ENCODE results near the gene SCART1.
"Not testable (repeated sequence)": the region's sequence is repeated elsewhere in the genome, so short reads cannot be mapped to it uniquely, and the experiment has no call there.

SCART1 gene

DNA sequence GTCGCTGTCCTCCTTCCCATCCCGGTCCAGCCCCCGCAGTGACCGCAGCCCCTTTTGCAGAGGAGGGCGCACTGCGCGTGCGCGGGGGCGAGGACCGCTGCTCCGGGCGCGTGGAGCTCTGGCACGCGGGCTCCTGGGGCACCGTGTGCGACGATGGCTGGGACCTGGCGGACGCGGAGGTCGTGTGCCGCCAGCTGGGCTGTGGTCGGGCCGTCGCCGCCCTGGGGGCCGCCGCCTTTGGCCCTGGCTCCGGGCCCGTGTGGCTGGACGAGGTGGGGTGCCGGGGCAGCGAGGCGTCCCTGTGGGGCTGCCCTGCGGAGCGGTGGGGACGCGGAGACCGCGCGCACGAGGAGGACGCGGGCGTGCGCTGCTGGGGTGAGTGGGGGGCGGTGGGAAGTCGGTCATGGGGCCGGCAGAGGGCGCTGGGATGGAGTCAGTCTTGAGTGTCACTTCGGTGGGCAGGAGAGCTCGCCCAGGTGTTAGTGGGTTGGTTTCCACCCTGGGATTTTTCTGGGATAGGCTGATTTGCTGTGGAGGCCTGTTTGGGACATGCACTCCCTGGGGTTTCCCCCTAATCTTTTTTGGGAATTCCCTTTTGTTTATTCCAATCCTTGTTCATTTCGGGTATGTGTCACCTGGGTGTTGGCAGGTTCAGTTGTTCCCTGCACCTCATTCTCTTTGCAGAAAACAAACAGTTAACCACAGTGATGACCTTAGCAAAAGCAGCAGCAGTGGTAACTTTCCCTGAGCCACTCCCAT lies 11.6 kb downstream of the SCART1 start:
- H3K4me3 ChIP-seq (ENCODE audit: low read depth, low read length): no peak overlapping the region
- TF ChIP-seq, protein P1, sequence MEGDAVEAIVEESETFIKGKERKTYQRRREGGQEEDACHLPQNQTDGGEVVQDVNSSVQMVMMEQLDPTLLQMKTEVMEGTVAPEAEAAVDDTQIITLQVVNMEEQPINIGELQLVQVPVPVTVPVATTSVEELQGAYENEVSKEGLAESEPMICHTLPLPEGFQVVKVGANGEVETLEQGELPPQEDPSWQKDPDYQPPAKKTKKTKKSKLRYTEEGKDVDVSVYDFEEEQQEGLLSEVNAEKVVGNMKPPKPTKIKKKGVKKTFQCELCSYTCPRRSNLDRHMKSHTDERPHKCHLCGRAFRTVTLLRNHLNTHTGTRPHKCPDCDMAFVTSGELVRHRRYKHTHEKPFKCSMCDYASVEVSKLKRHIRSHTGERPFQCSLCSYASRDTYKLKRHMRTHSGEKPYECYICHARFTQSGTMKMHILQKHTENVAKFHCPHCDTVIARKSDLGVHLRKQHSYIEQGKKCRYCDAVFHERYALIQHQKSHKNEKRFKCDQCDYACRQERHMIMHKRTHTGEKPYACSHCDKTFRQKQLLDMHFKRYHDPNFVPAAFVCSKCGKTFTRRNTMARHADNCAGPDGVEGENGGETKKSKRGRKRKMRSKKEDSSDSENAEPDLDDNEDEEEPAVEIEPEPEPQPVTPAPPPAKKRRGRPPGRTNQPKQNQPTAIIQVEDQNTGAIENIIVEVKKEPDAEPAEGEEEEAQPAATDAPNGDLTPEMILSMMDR (IDR thresholded peaks at IDR 0.05; ENCODE audit: borderline replicate concordance, insufficient read depth, low read depth, low read length): no peak

DNA sequence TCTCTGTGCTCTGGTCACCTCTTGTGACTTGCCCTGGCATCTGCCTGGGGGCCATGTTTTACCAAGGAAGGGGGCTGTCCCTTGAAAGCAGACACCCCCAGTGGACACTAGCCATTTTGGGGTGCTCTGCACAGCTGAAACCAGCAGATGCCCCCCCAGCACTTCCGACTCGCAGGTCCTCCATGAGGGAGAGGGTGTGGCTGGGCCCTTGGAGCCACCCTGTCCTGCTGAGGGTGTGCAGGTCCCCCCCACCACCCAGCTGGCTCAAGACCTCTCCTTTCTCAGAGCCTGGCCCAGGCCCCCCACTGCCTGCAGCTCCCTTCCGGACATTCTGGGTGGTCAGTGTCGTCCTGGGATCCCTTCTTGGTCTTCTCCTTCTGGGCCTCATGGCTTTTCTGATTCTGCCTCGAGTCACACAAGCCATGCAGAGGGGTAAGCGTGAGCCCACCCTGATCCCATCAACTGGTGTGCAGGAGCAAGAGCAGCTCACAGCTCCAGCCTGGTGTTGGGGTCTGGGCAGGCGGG lies 12.3 kb downstream of the SCART1 start:
- H3K4me3 ChIP-seq (ENCODE audit: low read depth, low read length): no peak overlapping the region
- TF ChIP-seq, protein P1 (IDR thresholded peaks at IDR 0.05; ENCODE audit: borderline replicate concordance, insufficient read depth, low read depth, low read length): no peak

DNA sequence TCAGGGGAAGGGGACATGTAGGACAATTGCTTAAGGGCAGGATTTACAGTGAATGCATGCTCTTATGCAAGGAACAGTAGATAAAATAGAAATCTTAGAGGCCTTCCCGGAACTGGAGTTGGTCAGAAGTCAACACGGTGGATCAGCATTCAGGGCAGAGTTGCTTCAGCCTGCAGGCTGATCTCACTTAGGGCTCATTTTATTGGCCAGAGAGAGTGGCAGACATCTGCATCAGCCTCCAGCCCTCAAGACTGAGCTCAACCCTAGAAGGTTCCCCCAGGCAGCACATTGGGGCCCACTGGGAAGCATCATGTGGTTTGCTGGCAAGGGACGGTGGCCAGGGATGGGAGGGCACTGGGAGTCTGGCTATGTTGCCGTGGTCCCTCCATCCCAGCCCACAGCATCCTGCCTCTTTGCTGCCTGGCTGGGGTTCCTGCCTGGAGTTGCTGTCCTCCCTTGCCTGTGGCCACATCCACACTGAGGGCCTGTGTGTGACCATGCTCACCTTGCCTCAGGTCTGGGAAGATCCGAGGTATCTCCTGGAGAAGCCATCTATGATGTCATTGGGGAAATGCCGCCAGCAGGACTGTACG lies 13.0 kb downstream of the SCART1 start:
- no peak overlapping the region for H3K4me3 ChIP-seq (ENCODE audit: low read depth, low read length)
- TF ChIP-seq, protein P1 (IDR thresholded peaks at IDR 0.05; ENCODE audit: borderline replicate concordance, insufficient read depth, low read depth, low read length): no peak

DNA sequence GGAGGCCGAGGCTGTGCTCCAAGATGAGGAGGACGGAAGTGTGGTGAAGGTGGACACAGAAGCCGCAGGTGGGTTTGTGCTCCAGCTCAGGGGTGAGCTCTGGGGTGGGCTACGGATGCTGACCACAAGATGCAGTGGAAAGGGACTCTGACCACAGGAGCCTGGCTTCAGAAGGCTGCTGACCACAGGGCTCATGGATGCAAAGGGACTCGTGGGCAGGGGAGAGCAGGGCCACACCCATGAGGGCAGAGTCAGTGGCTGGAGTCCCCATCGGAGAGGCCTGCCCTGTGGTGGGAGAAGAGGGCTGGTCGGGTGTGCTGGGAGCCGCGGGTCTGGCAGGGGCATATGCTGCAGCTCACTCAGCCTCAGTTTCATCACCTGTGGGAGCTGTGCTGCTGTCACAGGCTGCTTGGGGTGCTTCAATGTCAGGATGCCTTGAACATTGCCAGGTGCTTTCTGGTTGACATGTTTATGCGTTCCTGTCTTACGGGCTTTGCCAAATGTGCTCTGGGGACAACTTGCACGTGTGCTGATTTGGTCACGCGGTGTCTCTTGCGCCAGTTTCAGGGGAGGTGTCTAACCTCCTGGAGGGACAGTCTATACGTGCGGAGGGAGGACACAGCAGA lies 13.7 kb downstream of the SCART1 start:
- H3K4me3 ChIP-seq (ENCODE audit: low read depth, low read length): no peak overlapping the region
- TF ChIP-seq, protein P1 (IDR thresholded peaks at IDR 0.05; ENCODE audit: borderline replicate concordance, insufficient read depth, low read depth, low read length): no peak

DNA sequence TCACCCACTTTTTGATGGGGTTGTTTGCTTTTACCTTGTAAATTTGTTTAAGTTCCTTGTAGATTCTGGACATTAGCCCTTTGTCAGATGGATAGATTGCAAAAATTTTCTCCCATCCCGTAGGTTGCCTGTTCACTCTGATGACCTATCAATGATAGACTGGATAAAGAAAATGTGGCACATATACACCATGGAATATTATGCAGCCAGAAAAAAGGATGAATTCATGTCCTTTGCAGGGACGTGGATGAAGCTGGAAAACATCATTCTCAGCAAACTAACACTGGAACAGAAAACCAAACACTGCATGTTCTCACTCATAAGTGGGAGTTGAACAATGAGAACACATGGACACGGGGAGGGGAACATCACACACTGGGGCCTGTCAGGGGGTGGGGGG lies 15.5 kb downstream of the SCART1 start:
- not testable (repeated sequence) for H3K4me3 ChIP-seq (ENCODE audit: low read depth, low read length)

DNA sequence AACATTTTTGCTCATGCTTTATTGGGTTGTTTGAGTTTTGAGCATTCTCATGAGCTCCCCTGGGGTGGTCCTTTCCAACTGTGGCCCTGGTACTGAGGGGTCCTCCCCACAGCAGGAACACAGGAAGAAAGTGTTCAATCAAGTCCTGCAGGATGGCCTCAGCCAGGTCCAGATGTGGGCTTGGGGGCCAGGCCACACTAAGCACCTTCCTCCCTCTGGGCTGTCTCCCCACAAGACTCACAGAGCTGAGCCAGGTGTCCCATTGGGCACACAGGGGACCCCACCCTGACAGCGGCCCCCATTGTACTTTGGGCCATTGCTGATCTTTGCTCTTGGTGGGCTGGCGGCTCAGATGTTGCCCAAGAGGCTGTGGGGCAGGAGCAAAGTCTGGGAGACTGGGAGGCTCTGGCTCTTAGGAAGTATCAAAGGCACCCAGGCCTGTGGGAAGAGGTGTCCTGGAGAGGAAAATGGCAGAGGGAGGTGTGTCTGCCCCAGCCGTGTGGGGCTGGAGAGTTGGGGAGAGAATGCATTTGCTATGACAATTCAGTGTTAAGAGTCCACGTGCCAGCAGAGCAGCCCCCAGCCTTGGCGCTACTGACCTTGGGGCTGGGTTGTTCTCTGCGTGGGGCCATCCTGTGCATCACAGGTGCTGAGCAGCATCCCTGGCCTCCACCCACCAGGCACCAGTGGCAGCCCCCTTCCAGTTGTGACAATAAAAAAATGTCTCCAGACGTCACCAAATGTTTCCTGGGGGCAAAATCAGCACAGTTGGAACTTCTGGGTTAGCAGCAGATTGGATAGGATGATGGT lies 17.8 kb downstream of the SCART1 start:
- TF ChIP-seq, protein P1 (IDR thresholded peaks at IDR 0.05; ENCODE audit: borderline replicate concordance, insufficient read depth, low read depth, low read length): no peak
- no peak overlapping the region for H3K4me3 ChIP-seq (ENCODE audit: low read depth, low read length)

DNA sequence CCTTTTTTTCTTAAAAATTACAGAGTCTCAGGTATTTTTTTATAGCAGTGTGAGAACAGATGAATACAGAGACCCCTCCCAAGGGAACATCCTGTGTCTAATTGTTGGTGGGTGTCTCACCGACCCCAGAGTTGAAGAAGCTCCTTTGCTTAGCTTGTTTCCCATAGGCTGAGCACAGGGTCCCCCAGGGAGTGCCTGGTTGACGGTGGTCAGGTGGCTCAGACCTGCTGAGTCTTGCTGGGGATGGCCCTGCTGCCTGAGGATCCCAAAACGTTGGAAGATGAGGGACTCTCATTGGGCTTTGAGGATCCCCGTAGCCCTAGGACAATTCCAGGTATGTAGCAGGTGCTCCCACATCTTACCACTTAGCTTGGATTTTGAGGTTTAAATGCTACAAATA lies 19.5 kb downstream of the SCART1 start:
- TF ChIP-seq, protein P1 (IDR thresholded peaks at IDR 0.05; ENCODE audit: borderline replicate concordance, insufficient read depth, low read depth, low read length): no peak
- H3K4me3 ChIP-seq (ENCODE audit: low read depth, low read length): no peak overlapping the region
